BE2C (cell line): ENCODE measurements around the gene GAS2.
"Not testable (repeated sequence)": the region's sequence is repeated elsewhere in the genome, so short reads cannot be mapped to it uniquely, and the experiment has no call there.

ENCODE experiments used
- DNase-seq: peaks from one replicate; pipeline ENCODE4 v3.0.0-alpha.2; 2020
- H3K27me3 ChIP-seq: fragments of 250-450 bp; sonication (Bioruptor Pico); 2 replicates; pipeline ENCODE4 v1.5.1; 2020; ENCODE audit warnings: mild to moderate bottlenecking
- H3K36me3 ChIP-seq: fragments of 250-450 bp; sonication (Bioruptor Pico); 2 replicates; pipeline ENCODE4 v1.5.1; 2020; ENCODE audit warnings: mild to moderate bottlenecking
- H3K4me1 ChIP-seq: fragments of 250-450 bp; sonication (Bioruptor Pico); 2 replicates; pipeline ENCODE4 v1.5.1; 2020
- H3K4me3 ChIP-seq: 2 replicates; pipeline ENCODE4 v1.5.1; 2011; ENCODE audit warnings: low read depth, low read length
- H3K9me3 ChIP-seq: fragments of 250-450 bp; sonication (Bioruptor Pico); 2 replicates; pipeline ENCODE4 v1.5.1; 2020
- CTCF ChIP-seq: IDR thresholded peaks from 2 replicates; pipeline ENCODE4 v1.5.1; 2012; ENCODE audit warnings: mild to moderate bottlenecking, low read depth, low read length

Gene GAS2

GRCh38 chr11:22627421-22627820, 39.0 kb upstream of the GAS2 start:
- TF ChIP-seq CTCF, result no peak
- DNase-seq, result no peak
- no peaks in the 10 kb centered on the region for H3K4me1 ChIP-seq
- no peaks in the 10 kb centered on the region for H3K9me3 ChIP-seq
- no peaks in the 10 kb centered on the region for H3K27me3 ChIP-seq
- H3K4me3 ChIP-seq, result no peak overlapping the region
- H3K36me3 ChIP-seq, result no peaks in the 10 kb centered on the region

GRCh38 chr11:22633354-22633902, 33.0 kb upstream of the GAS2 start:
- no peak for TF ChIP-seq CTCF
- Histone ChIP-seq H3K9me3 (no peaks in the 10 kb centered on the region), H3K4me1 (peaks cover 3% of the 10 kb centered on the region; the same call in 1 of the 2 replicates), H3K27me3 (no peaks in the 10 kb centered on the region), H3K36me3 (no peaks in the 10 kb centered on the region), H3K4me3 (no peak overlapping the region)
- no peak for DNase-seq

- Histone ChIP-seq H3K9me3 (no peaks in the 10 kb centered on the region), H3K36me3 (no peaks in the 10 kb centered on the region), H3K4me3 (no peak overlapping the region), H3K27me3 (no peaks in the 10 kb centered on the region), H3K4me1 (peaks cover 3% of the 10 kb centered on the region; the same call in 1 of the 2 replicates)
- no peak for TF ChIP-seq CTCF
- DNase-seq, result peak; percentile 71
Measured at GRCh38 chr11:22634897-22635629, 31.3 kb upstream of the GAS2 start.

- no peaks in the 10 kb centered on the region for H3K9me3 ChIP-seq
- H3K4me1 ChIP-seq, result peaks cover 3% of the 10 kb centered on the region; the same call in 1 of the 2 replicates
- H3K36me3 ChIP-seq, result no peaks in the 10 kb centered on the region
- H3K27me3 ChIP-seq, result no peaks in the 10 kb centered on the region
- no peak overlapping the region for H3K4me3 ChIP-seq
- no peak for TF ChIP-seq CTCF
- DNase-seq, result no peak
Measured at GRCh38 chr11:22635689-22636088, 30.7 kb upstream of the GAS2 start.

- Histone ChIP-seq H3K36me3 (no peaks in the 10 kb centered on the region), H3K27me3 (no peaks in the 10 kb centered on the region), H3K4me1 (no peaks in the 10 kb centered on the region), H3K9me3 (no peaks in the 10 kb centered on the region), H3K4me3 (no peak overlapping the region)
- DNase-seq, result no peak
- no peak for TF ChIP-seq CTCF
Measured at GRCh38 chr11:22640862-22641261, 25.5 kb upstream of the GAS2 start.

GRCh38 chr11:22641559-22641958, 24.9 kb upstream of the GAS2 start:
- TF ChIP-seq CTCF, result no peak

GRCh38 chr11:22652346-22652745, 14.1 kb upstream of the GAS2 start:
- not testable (repeated sequence) for H3K4me1 ChIP-seq, H3K27me3 ChIP-seq, H3K4me3 ChIP-seq, H3K9me3 ChIP-seq, DNase-seq, H3K36me3 ChIP-seq

More at GRCh38 chr11:22641559-22641958, 24.9 kb upstream of the GAS2 start:
- Histone ChIP-seq H3K4me3 (no peak overlapping the region), H3K4me1 (no peaks in the 10 kb centered on the region), H3K9me3 (no peaks in the 10 kb centered on the region), H3K36me3 (no peaks in the 10 kb centered on the region), H3K27me3 (no peaks in the 10 kb centered on the region)
- DNase-seq, result no peak
